CD4-positive, alpha-beta T cell treated with Interleukin-4 for 1 hour (primary cell): ENCODE measurements around the gene CCDC107.
"Not testable (repeated sequence)": the region's sequence is repeated elsewhere in the genome, so short reads cannot be mapped to it uniquely, and the experiment has no call there.

ENCODE experiments used
- DNase-seq, 2 donors: peaks; one replicate each; pipeline ENCODE4 v3.0.0-alpha.2; 2020 to 2022

Gene CCDC107, protein sequence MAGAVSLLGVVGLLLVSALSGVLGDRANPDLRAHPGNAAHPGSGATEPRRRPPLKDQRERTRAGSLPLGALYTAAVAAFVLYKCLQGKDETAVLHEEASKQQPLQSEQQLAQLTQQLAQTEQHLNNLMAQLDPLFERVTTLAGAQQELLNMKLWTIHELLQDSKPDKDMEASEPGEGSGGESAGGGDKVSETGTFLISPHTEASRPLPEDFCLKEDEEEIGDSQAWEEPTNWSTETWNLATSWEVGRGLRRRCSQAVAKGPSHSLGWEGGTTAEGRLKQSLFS

DNA sequence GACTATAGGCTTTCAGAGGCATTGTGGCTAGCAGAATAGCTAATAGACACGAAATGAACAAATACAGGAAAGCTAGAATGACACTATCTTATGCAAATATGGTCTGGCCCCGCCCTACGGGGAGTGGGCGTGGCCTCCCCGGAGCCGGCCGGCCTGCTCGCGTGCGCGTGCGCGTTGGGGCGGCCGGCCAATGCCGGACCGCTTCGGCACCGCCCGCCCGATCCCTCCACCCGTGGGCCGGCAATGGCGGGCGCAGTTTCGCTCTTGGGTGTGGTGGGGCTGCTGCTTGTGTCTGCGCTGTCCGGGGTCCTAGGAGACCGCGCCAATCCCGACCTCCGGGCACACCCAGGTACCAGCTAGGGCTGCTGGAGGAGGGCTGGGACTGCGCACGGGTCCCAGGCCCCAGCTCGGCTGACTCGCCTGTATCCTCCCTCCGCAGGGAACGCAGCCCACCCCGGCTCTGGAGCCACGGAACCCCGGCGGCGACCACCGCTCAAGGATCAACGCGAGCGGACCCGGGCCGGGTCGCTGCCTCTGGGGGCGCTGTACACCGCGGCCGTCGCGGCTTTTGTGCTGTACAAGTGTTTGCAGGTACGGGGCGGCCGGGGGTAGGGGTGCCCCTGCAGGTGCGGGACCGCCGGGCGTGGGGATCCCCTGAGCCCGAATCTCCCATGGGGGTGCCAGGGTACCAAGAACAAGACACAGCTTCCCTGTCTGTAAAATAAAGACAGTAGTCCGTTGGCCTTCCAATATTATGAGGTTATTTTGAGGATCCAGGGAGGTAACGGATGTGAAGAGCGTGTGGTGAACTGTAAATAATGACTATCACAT is at the start of gene CCDC107:
TSS of gene CCDC107 (plus strand) at position 156 of the 831 bp plus-strand sequence. CDS start at position 244, 88 bp downstream.
- peak; percentile 86 for DNase-seq

DNA sequence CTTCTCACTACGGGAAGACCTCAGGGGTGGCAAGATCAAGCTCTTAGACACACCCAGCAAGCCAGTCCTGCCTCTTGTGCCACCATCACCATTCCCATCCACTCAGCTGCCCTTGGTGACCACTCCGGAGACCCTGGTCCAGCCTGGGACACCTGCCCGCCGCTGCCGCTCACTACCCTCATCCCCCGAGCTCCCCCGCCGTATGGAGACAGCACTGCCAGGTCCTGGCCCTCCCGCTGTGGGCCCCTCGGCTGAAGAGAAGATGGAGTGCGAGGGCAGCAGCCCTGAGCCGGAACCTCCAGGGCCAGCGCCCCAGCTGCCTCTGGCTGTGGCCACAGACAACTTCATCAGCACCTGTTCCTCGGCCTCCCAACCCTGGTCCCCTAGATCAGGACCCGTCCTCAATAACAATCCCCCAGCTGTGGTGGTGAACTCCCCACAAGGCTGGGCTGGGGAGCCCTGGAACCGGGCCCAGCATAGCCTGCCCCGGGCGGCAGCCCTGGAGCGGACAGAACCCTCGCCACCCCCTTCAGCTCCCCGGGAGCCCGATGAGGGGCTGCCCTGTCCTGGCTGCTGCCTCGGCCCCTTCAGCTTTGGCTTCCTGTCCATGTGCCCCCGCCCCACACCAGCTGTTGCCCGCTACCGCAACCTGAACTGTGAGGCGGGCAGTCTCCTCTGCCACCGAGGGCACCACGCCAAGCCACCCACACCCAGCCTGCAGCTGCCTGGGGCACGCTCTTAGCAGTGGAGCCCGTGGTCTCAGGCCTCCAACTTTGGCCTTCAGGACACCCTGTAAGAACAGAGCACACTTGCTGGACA is 48.9 kb upstream of the CCDC107 start:
- DNase-seq, result no peak

DNA sequence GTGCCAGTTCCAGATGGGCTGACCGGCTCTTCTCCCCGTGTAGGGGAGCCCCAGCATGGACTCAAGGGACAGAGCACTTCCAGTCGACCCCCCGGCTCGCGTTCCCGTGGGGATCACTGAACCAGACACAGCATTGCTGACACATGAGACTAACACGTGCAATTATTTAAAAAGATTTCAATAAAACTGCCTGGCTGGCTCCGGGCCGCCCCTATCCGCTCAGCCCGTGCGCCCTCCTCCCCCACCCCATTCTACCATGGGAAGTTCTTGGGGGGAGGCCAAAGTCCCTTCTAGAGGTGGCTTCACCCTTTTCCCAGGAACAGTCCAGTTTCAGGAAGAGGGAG is 48.3 kb upstream of the CCDC107 start:
- DNase-seq, result no peak

DNA sequence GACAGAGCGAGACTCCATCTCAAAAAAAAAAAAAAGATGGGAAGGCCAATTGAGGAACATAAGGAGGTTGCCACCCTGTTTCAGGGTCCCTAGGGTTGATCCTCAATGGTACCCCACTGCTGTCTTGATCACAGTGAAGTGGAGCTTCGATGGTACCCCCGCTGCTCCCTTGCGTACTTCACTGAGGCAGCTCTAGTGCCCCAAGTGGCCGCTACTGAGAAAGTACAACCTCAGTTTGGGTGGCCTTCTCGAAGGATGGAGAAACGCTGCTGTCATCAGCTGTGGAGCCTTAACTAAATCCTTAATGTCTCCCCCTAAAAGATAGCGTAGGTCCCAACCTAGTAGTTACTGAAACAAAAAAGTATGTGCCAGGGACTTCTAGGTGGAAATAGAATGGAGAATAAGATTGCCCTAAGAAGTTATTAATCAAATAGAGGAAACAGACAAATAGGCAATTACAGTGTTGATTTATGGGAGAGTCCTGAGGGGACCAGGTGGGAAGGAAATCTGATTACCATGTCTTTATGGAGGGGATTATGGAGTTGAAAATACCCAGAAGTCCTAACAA is 46.8 kb upstream of the CCDC107 start:
- peak; percentile 68 to 70 for DNase-seq

DNA sequence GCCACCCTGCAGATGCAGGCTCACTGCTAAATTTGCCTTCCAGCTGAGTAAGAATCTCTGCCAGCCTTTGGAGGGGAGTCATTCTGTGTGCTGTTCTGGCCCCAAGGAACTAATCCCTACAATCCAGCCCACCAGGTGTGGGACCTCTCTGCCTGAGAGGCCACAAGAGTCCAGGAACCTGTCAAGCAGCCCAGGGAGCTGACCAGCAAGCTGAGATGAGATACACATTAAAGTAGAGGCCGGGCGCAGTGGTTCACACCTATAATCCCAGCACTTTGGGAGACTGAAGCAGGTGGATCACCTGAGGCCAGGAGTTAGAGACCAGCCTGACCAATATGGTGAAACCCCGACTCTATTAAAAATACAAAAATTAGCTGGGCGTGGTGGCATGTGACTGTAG is 46.0 kb upstream of the CCDC107 start:
- DNase-seq, result not testable (repeated sequence)

DNA sequence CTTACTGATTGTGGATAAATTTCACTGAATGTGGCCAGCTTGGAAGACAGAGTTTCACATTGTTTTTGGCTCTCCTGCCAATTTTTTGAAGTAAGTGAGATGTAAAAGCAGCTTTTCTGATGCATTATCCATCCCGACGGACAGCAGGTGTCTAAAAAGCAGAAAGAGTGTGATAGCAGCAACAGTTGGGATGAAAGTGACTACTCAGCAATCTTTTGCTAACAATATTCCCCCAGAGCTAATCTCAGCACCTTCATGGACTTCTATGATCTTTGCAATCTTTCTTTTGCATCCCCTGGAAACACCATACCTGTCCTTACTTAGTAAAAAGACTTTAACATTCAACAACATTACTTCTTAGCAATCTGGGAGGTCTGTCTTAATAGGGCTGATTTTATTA is 45.2 kb upstream of the CCDC107 start:
- DNase-seq, result no peak

DNA sequence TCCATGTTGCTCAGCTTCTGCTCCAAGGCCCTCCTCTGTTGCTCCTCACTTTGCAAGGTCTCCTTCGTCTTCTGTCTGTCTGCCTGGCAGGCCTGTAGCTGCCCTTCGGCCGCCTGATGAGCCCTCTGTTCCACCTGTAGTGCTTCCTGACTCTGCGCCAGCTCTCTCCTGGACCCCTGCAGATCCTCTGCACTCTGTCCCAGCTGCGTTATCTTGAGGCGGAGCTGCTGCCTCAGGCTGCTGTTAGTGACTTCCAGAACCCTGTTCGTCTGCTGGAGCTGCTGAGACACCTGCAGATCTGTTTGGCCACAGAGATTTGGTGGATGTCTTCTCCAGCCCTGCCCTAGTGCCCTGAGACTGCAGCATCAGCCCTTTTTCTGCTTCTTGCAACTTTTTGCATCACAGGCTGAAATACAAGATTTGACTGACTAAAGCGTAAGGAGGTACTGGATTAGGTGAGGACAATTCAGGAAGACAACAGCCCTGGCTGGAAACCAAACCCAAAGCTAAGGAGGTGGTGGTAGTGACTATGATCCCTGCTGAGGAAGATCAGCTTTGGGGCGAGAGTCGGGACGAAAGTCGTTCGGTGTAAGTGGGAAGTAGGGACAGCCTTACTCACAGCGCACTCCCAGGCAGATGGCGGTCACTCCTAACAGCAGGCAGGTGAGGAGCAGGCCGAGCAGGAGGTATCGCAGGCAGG is 42.0 kb upstream of the CCDC107 start:
- DNase-seq, result no peak

DNA sequence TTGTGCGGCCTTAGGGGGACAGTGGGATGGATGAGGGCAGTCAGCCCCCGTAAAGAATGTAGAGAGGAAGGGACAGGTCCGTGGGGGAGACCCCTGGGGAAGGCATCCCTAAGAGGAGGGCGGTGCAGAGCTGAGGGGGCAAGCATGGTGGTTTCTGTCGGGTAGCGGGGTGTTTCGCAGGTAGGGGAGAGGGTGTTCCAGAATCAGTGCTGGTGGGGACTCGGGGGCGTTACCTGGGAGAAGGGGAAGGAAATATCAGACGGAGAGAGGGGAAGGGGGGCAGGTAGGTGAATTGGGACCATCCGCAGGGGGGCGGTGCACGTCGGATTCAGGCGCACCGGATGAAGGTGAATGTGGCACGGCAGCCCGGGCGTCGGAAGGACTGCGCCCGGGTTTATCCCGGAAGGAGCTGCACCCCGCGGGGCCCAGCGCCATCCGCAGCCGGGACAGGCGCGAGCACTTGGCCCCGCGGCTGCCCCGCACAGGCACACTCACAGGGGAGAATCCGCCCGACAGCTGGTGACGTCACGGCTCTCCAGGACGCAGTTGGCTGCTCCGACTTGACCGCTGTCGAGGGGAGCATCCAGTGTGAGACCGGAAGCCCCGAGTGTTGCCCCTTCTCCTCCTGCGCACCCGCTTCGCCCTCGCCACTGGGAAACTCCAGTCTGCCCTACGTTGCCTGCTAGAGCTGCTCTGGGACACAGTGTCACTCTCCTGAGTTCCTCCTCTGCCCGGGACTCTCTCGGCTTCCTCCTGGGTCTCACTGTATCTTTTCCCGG is 41.2 kb upstream of the CCDC107 start:
- DNase-seq, result peak; percentile 82 to 87

DNA sequence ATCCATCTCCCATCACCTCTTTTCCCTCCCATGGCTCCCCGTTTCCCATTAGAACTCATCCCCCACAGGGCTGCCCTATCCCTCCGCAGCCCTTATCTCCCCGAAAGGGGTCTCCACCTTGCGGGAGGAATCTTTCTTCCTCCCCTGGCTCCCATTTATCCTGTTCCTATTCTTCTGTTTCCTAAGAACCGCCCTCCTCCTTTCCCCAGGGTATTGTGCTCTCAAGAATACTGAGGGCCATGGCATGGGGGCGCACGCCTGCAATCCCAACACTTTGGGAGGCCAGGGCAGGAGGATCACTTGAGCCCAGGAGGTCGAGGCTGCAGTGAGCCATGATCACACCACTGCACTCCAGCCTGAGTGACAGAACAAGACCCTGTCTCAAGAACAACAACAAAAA is 40.5 kb upstream of the CCDC107 start:
- no peak for DNase-seq

DNA sequence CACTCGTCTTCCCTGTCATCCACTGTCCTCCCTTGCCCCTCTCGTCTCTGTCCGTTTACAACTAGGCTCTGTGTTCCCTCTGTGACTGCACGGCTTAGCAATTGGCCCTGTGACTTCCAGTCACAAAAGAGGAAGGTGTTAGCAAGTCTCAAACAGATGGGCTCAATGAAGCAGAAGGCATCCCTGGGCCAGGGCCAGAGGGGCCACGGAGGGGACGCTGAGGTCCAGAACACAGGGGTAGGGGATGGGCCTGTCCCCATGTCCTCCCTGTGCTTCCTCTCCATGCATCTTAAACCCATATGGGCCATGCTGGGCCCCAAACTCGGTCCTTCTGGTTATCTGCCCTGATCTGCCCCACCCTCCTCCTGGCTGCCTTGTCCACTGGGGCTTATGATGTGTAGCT is 39.8 kb upstream of the CCDC107 start, which contains the start of gene CD72:
TSS of gene CD72 (minus strand) at position 89 of the 403 bp plus-strand sequence. CDS start 110 bp downstream, outside the sequence.
- peak in 1 of 2 donors; percentile 48 for DNase-seq

DNA sequence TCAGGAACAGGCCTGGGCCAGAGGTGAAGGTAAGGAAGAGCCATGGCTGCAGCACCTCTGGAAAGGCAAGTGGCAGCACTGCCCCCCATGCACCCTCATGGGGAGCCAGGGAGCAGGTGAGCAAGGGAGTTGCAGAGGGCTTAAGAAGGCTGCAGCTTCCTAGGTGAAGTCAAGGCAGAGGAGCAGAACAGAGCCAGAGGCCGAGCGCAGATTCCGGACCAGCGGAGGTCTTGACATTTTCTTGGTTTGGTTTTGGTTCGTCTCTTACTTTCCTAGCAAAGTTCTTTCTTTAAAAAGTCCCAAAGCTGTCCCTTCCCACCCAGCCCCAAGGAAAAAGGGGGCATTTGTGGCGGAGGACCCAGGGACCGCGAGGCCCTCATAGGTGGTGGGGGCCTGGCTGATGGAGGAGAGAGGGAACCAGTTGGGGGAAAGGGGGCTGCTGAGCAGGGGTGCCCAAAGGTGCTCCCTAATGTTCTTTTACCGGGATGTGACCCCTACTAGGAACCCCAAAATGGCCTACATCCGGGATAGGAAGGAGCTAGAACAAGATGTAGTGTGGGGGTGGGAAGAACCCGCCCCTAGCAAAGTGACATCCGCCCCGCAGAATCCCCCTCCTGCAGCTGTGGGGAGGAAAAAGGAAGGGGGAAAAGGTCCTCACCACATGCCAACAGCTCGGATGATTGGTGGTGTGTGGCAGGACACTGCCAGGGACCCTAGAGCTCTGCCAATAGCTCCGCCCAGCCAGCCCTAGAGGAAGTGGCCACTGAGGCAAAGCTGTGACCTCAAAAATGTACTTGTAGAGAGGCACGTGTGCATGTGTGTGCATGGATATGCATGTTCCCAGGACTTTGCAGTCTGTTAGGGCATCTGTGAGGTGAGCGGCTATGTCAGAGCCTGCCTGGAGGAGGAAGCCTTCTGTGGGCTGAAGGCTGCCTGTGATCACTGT is 39.0 kb upstream of the CCDC107 start:
- peak; percentile 65 to 71 for DNase-seq

DNA sequence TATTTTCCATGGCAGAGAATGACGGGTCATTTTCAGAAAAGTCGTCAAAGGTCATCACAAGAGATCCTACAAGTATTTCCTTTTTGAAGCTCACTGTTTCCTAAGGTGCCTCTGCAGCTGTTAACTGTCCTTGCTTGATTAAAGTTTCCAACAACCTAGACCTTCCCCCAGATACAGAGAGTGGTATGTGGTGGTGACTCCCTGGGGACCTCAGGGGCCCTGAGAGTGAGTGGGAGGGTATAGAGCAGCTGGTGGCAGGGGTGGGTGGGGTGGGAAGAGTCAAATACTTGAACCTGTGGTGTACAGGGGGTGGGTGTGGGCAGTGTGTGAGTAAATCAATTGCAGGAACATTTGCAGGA is 38.3 kb upstream of the CCDC107 start:
- DNase-seq, result peak in 1 of 2 donors; percentile 56

DNA sequence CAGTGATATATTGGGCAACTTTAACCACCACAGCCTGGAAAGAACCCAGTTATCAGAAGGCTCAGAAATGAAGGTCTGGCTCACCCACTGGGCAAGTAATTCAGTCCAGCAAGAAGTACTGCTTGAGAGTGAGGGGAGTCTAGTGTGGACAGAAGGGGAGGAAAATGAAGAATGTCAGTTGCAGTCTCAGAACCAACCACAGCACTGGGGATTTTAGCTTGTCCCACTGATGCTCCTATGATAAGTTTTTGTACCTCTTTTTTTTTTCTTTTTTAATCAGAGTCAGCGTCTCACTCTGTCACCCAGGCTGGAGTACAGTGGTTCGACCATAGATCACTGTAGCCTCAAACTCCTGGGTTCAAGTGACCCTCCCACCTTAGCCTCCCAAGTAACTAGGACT is 30.5 kb upstream of the CCDC107 start:
- no peak for DNase-seq

DNA sequence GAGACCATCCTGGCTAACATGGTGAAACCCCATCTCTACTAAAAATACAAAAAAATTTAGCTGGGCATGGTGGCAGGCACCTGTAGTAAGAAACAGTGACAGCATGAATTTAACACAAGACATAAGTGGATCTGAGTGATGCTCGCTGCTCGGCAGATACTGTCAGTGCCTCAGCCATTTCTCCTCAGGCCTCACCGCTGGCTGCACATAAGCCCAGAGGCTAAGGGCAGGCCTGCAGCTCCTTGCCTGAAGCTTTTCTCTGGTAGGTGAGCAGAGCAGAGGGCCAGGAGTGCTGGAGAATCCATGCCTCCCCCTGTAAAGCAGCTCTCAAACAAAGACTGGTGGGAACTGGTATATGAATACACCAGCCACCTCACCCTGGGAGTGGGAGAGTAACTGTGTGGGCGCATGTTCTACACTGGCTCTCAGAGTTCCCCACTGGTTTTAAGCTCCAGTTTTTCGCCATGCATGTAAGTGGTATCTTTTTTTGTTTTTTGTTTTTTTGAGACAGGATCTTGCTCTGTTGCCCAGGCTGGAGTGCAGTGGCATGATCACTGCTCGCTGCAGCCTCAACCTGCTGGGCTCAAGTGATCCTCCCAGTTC is 29.6 kb upstream of the CCDC107 start:
- DNase-seq, result no peak

DNA sequence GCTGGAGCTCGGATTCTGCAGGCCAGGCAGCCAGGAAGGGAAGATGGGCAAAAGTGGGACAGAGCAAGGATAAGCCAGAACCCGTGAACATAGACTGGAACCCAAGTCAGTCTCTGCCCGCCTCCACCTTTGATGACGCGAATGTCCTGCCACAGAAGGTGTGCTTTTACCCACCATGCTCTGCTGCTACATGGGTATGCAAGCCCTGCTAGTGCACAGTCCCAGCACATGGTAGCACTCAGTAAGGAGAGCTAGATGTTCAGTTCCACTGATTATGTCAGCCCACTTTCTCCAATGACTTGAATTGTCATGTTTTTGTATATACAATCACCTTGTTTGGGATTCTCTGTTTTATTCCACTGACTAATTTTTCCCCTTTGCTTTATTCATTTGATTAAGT is 28.5 kb upstream of the CCDC107 start:
- no peak for DNase-seq

DNA sequence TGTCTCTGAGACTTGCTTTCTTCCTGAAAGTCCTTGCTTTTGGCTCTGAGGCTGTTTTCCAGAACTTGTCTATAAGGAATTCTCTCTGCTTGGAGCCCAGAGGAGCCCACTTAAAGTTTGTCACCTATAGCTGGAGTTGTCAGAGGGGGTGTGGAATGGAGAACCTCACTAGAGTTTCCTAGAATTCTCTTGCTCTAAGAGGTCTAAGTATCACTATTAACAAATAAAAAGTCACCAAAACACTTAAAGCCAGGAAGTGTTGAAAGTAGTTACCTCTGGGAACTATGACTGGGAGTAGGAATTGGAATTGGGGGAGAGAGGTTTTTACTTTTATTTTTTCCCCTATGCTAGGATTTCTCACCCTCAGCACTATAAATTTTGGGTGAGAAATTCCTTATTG is 22.4 kb upstream of the CCDC107 start:
- DNase-seq, result no peak

DNA sequence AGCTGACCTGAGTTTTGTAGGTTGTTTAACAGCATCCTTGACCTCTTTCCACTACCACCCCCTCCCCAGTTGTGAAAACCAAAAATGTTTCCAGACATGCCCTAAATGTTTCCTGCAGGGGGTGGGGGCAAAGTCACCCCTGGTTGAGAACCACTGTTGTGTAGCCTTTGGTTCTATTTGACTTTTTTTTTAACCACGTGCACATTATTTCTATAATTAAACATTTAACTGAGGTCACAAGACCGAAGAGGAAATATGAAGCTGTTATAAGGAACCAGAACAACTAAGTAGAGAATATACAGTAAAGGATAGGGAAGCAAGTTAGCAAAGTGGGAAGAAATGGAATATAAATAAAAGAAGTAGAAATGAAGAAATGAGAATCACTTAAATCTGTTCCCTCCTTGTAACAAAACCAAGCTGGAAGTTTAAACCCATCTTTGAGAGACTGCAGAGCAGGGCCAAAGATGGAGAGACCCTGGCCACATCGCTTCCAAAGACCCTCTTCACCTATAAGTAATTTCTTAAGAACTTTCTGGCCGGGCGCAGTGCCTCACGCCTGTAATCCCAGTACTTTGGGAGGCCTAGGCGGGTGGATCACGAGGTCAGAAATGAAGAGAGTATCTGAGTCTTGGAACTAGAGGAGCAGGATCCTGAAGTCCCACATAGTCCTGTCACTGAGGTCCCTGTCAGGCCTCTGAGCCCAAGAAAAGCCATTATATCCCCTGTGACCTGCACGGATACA is 21.8 kb upstream of the CCDC107 start:
- DNase-seq, result peak in 1 of 2 donors; percentile 35

DNA sequence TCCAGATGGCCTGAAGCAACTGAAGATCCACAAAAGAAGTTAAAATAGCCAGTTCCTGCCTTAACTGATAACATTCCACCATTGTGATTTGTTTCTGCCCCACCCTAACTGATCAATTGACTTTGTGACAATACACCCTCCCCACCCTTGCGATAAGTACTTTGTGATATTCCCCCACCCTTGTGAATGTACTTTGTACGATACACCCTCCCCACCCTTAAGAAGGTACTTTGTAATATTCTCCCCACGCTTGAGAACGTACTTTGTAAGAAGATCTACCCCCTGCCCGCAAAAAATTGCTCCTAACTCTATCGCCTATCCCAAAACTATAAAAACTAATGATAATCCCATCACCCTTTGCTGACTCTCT is 21.2 kb upstream of the CCDC107 start:
- DNase-seq, result not testable (repeated sequence)

DNA sequence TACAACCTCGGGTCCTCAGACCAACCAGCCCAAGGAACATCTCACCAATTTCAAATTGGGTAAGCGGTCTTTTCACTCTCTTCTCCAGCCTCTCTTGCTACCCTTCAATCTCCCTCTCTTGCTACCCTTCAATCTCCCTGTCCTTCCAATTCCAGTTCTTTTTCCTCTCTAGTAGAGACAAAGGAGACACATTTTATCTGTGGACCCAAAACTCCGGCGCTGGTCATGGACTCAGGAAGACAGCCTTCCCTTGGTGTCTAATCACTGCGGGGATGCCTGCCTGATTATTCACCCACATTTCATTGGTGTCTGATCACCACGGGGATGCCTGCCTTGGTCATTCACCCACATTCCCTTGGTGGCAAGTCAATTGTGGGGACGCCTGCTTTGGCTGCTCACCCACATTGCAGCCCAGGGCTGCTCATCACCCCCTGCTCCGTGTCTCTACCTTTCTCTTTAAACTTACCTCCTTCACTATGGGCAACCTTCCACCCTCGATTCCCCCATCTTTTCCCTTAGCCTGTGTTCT is 20.6 kb upstream of the CCDC107 start:
- not testable (repeated sequence) for DNase-seq
